TTC549 (cell line): ENCODE results near the gene KCNQ1.

ENCODE experiments used
- FAIRE-seq: peaks from 2 replicates; lab custom pipeline; 2012; peaks lifted over from hg19 to GRCh38; lab: Jason Lieb, UNC

Gene KCNQ1, protein sequence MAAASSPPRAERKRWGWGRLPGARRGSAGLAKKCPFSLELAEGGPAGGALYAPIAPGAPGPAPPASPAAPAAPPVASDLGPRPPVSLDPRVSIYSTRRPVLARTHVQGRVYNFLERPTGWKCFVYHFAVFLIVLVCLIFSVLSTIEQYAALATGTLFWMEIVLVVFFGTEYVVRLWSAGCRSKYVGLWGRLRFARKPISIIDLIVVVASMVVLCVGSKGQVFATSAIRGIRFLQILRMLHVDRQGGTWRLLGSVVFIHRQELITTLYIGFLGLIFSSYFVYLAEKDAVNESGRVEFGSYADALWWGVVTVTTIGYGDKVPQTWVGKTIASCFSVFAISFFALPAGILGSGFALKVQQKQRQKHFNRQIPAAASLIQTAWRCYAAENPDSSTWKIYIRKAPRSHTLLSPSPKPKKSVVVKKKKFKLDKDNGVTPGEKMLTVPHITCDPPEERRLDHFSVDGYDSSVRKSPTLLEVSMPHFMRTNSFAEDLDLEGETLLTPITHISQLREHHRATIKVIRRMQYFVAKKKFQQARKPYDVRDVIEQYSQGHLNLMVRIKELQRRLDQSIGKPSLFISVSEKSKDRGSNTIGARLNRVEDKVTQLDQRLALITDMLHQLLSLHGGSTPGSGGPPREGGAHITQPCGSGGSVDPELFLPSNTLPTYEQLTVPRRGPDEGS

DNA sequence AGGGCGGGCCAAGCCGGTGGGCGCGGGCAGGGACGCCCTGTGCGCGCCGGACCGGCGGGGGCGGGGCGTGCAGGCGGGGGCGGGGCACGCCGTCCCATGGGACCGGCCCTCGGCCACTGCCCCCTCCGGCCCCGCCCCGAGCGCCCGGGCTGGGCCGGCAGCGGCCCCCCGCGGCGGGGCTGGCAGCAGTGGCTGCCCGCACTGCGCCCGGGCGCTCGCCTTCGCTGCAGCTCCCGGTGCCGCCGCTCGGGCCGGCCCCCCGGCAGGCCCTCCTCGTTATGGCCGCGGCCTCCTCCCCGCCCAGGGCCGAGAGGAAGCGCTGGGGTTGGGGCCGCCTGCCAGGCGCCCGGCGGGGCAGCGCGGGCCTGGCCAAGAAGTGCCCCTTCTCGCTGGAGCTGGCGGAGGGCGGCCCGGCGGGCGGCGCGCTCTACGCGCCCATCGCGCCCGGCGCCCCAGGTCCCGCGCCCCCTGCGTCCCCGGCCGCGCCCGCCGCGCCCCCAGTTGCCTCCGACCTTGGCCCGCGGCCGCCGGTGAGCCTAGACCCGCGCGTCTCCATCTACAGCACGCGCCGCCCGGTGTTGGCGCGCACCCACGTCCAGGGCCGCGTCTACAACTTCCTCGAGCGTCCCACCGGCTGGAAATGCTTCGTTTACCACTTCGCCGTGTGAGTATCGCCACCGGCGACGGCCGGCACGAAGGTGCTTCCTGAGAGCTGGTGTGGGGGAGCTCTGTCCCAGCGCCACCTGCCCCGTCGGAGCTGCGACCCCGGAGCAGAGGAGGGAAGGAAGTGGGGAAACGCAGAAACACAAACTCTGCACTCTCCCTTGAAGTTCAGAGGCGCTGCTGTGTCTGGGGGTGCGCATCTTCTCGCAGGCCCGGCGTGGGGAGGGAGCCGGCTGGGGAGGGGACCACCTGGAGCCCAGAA lies at the start of gene KCNQ1:
Gene KCNQ1 (plus strand): TSS at position 188 of the 925 bp plus-strand sequence. CDS start 91 bp downstream, at position 279.
- no peak for FAIRE-seq

DNA sequence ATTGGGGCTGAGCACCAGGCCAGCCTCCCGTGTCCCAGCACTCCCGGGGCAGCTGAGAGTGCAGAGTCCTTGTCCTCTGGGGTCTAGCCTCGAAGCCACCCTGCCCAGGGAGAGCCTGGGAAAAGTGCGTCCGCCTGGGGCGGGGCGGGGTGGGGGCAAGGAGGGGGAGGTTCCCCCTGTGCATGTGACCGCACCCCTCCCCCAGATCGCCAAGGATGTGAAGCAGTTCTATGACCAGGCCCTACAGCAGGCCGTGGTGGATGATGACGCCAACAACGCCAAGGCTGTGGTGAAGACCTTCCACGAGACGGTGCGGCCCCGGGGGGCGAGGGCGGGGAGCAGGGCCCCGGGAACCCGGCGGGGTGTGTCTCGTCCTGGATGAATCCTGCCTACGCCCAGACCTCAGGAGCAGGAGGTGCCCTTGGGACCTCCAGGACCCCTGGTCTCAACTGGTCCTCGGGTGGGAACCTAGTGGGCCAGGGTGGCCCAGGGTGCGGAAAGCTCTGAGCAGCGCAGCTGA lies 49.5 kb upstream of the KCNQ1 start:
- no peak for FAIRE-seq

DNA sequence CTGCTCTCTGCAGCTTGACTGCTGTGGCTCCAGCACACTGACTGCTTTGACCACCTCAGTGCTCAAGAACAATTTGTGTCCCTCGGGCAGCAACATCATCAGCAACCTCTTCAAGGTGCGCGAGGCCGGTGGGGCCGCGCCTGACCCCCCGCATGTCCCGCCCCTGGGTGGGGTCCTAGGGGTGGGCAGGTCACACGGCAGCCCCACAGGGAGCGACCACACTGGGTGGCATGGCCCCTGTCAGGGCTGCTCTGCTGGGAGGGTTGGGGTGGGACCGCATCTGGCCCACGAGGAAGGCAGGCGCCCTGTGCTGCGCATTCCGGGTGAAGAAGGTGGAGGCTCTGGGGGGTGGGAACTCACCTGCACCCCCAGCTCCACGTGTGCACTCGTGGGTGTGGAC lies 49.0 kb upstream of the KCNQ1 start:
- FAIRE-seq, result no peak

DNA sequence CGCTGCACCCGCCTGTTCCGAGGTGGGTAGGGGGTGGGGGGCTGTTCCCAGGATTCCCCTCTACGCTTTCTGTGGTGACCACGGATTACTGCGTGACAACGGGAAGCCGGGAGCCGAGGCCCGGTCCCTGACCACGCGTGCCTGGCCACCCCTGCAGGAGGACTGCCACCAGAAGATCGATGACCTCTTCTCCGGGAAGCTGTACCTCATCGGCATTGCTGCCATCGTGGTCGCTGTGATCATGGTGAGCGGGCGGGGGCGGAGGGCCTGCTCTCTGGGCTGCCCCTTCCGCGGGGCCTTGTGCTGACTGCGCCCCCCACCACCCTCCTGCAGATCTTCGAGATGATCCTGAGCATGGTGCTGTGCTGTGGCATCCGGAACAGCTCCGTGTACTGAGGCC lies 48.3 kb upstream of the KCNQ1 start:
- no peak for FAIRE-seq

DNA sequence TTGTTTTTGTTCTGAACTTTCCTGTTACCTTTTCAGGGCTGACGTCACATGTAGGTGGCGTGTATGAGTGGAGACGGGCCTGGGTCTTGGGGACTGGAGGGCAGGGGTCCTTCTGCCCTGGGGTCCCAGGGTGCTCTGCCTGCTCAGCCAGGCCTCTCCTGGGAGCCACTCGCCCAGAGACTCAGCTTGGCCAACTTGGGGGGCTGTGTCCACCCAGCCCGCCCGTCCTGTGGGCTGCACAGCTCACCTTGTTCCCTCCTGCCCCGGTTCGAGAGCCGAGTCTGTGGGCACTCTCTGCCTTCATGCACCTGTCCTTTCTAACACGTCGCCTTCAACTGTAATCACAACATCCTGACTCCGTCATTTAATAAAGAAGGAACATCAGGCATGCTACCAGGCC lies 47.8 kb upstream of the KCNQ1 start:
- FAIRE-seq, result no peak

DNA sequence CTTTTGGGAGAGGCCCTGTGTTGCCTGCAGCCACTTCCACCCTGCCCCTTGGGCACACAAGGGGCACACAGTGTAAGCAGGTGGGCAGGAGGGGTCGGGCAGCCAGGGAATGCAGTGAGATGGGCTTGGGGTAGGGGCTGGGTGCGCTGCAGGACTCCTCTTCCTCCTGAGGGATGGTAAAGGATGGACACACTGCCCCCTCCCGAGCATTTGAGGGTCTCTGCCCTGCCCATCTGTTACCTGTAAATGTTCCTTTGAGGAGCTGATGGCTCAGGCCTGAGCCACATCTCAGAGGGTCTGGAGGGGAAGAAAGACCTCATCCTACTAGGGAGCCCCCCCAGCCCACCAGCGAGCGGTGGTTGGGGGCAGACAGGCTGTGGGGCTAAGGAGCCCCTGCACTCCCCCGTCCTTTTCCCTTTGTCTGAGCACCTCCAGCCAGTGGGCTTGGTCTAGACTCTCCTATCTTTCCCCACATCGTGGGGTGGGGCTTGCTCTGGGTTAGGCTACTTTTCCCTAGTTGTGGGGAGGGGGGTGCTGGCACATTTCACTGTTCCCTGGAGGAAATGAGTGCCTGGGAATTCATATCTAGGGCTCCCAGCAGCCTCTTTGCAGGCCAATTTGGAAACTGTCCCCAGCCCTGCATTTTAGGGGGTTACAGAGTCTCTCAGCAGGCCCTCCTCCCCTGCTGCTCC lies 46.0 kb upstream of the KCNQ1 start:
- no peak for FAIRE-seq

DNA sequence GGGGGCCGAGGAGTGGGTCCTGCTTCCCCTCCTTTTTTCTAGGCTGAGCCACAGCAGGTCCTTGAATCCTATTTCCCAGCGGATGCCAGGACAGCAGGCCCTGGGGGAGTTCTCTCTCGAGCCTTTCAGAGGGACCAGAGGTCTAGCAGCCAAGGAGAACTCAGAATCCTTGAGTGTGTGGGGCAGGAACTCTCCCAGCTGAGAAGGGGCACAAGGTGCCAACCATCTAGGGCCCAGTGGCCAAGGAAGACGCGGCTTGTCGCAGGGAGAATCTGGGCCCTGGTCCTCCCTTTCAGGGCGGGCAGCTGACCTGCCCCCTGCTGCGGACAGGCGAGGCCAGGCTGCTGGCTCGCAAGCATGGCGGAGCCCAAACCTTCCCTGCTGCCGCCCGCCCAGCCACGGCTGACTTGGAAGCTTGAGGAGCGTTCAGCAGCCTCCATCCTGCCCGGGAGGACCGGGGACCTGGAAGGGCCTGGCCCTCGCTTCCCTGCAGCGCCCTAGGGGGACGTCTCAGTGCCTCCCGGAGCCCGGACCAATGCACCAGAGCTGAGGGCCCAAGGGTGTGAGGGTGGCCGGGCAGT lies 45.2 kb upstream of the KCNQ1 start:
- no peak for FAIRE-seq

DNA sequence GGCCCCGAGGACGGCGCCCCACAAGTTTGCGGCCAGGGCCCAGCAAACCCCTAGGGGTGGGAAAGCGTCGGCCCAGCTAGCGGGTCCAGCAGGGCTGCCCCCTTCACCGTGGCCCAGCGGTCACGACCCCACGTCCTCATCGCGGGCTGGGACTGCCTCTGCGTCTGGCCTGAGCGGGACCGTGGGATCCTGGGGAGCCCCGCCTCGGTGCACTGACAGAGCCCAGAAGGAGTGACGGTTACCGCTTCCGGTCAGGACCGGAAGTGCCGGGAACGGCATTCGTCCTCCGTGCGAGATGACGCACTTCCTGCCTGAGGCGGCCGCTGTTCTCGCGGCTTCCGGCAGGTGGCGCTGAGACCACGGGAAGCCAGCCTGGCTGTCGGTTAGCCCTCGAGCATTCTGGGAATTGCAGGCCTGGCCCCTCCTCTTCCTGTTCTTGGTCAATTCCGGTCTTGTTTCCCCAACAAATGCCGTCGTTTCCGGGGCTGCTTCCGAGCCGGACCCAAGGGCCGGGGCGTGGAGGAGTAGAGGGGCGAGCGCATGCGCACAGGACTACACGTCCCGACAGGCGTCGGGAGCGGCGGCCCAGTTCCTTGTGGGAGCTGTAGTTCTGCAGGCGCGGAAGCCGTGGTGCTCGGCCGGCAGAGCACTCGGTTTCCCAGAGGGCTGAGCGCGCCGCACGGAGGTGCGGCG lies 44.6 kb upstream of the KCNQ1 start, which contains the start of gene TSSC4:
Gene TSSC4 (plus strand): TSS at position 682 of the 693 bp plus-strand sequence. CDS start 1,884 bp downstream, outside the sequence.
- peak; percentile 94 for FAIRE-seq

DNA sequence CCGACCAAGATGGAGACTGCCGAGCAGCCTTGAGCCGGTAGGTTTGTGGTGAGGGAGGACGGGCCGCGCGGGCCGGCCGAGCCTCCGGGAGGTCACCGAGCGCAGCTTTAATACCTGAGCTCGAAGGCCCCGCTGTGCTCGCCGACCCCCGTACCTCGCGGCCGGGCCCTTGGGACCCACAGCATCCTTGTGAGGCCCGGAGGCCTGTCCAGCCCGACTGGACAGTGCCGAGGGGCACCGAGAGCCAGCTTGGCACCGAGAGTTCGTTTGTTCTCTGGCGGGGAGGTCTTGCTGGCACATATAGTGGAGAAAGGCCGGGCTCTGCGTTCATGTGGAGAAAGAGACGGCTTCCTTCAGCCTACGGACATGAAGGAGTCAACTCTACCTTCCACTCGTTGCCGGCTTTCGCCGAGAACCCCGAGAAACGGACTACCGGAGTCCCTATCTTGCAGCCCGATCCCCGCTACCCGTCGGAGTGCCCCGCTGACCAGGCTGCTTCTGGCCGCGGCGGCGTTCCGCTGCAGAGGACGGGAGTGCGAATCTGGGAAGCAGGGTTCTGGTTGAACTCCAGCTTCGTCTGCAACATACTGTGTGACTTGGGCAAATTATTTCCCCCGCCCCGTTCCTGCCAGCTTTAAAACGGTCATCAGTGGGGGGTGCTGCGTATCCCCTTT lies 43.9 kb upstream of the KCNQ1 start:
- no peak for FAIRE-seq

DNA sequence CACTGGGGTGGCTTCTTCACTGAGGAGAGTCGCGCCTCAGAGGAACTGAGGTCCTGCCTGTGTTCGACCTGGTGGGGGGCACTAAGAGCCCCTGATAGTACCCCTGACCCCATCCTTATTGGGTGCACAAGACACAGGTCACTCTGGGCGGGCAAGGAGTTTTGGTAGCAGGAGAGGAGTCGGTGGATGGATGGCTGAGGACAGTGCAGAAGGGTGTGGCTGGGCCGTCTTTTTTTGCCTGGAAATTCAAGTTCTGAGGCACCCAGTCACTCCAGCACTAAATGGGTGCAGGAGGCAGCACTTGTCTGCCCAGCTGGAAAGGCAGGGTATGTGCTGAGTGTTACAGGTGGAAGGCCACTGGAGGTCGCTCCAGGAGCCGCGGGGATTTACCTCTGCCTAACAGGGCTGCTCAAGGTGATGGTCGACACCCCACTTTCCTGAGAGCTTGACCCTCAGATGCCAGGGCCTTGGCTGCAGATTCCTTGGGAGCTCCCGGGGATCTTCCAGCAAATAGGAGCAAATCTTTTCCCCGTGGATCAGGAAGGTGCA lies 43.3 kb upstream of the KCNQ1 start:
- no peak for FAIRE-seq

DNA sequence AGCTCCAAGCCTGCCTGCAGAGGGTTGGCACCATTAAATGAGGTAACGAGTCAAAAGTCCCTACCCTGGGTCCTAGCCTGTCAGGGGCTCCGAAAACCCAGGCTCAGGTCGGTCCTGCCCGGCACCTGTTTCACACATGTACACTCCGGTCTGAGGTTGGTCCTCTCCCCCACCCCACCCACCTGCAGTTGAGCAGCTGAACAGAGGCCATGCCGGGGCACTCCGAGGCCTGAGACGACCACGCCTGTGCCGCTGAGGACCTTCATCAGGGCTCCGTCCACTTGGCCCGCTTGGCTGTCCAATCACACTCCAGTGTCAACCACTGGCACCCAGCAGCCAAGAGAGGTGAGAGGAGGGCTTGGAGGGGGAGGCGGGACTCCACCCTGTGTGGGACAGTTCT lies 42.7 kb upstream of the KCNQ1 start:
- no peak for FAIRE-seq

DNA sequence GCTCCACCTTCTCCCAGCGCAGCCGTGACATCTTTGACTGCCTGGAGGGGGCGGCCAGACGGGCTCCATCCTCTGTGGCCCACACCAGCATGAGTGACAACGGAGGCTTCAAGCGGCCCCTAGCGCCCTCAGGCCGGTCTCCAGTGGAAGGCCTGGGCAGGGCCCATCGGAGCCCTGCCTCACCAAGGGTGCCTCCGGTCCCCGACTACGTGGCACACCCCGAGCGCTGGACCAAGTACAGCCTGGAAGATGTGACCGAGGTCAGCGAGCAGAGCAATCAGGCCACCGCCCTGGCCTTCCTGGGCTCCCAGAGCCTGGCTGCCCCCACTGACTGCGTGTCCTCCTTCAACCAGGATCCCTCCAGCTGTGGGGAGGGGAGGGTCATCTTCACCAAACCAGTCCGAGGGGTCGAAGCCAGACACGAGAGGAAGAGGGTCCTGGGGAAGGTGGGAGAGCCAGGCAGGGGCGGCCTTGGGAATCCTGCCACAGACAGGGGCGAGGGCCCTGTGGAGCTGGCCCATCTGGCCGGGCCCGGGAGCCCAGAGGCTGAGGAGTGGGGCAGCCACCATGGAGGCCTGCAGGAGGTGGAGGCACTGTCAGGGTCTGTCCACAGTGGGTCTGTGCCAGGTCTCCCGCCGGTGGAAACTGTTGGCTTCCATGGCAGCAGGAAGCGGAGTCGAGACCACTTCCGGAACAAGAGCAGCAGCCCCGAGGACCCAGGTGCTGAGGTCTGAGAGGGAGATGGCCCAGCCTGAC lies 41.7 kb upstream of the KCNQ1 start:
- no peak for FAIRE-seq

DNA sequence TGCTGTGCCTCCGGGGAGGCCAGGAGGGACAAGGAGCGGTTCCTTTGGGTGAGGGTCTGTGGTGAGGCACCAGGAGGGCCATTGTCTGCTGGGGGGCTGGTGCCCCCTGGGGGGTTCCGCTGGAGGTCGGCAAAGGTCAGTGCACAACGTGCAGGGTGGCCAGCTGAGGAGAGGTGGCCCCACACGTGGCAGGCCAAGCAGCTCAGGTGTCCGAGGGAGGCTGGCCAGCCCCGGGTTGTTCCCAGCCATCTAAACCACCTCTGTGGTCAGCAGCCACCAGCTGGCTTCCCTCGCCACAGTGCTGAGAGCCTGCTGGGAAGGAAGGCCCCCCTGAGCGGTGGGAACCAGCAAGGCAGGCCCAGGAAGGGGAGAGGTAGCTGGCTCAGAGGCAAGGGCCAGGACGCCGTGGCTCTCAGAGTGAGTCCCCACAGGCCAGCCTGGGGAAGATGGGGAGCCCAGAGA lies 40.0 kb upstream of the KCNQ1 start:
- no peak for FAIRE-seq

DNA sequence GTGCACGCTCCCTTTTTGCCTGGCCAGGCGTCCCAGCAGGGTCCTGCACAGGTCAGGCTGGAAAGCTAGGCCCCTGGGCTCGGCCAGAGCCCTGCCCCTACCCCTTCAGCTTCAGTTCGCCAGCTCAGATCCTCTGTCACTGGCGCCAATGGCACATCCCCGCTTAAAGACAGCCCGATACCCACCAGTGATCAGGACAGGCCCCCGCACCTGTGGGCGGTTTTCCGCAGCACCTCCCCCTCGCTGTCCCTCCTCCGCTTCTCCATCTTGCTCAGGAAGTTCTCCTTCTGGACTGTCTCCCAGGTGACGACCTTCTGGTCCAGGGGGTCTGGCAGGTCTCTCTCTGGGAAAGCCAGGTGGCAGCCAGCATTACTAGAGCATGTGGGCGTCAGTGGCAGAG lies 38.4 kb upstream of the KCNQ1 start:
- FAIRE-seq, result no peak

DNA sequence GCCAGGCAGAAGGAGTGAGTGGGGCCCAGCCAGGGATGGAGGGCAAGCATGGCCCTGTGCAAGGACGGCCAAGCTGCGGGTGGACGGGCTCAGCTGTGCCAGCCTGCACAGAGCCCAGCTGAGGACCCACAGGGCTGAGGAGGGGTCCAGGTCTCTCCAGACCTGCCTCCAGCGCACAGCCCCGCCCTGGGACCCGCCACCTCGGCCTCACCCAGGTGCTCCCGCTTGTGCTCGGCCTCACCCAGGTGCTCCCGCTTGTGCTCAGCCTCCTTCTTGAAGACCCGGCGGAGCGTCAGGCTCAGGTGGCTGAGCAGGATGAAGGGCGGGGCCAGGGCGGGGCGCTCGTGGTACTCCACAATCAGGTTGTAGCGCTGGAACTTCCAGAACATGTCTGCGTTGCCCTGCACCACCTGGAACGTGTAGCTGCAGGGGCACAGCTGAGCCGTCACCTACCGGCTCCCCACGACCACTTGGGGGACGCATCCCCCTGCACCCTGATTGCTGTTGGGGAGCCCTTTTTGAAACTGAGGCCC lies 37.9 kb upstream of the KCNQ1 start:
- FAIRE-seq, result no peak

DNA sequence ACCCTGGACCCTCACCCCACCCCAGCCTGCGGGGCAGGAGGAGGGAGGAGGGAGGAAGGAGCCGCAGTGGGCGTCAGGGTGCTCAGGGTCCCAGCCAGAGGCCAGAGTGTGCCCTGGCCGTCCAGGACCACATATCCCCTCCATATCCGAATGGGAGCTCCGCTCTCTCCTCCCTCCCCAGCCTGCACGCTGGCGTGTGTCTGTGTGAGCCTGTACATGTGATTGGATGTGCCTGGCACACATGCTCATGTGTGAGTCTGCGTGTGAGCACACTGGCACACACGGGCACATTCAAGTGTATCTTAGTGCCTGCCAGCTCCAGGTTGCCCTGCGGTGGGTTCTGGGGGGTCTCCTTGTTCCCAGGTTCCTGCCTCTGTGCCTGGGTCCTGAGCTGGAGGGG lies 36.1 kb upstream of the KCNQ1 start:
- FAIRE-seq, result no peak

DNA sequence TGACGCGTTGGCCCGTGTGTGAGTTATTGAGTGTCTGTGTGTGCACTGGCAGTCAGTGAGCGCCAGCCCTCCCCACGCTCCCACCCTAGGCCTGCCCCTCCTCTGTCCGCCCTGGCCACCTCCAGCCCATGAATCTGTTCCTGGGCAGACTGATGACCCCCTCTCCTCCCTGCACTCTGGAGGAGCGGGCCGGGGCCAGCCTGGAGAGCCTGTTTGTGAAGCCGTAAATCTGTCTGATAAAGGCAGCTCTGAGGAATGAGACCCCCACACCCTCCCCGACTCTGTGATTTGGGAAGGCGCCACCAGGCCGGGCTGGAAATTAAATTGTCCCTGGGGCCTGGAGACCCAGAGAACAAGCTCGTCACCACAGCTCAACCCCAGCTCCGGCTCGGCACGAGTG lies 35.7 kb upstream of the KCNQ1 start:
- FAIRE-seq, result no peak

DNA sequence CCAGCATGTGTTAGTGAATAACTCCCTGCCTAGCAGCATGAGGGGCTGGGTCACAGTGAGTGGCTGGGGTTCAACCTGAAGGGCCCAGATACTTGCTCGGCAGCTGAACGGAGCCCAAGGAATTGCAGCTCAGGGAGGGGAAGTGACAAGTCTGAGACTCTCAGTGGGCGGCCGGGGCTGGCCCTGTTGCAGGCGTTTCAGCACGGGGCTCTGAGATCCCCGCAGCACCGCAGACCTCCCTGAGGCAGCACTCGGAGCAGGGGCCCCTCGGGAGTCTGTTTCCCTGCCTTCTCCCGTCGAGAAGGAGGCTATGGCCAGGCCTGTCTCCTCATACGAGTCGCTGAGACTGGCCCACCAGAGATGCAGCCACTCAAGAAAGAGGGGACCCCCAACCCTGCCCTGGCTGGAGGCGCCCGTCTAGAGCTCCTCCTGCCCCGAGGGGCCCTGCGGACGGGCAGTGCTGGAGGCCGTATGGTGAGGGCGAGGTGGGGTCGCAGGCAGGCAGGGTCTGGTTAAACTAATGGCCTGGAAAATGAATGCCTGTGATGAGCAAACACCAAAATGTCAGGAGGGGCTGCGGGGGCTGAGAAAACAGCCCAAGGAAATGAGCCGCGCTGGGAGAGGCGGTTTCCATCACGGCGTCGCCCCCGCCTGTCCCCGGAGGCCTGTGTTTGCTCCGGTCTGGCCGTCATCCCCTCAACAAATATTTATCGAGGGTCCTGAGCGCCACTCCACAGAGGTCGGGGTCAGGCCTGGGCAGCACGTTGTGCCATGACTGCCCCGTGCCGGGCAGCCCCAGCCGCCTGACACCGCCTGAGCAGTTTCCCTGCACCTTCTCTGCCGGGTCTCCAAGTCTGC lies 35.0 kb upstream of the KCNQ1 start:
- no peak for FAIRE-seq
